H1 (cell line): ENCODE results near the gene MAP7D1. TPM values are rescaled to one million over a fixed set of nuclear protein-coding genes. Genes with fewer than 3 reads are reported as not detected.

Source experiments
- GTF2F1 ChIP-seq: IDR thresholded peaks from 2 replicates; pipeline ENCODE4 v1.6.1; 2012; ENCODE audit warnings: low read depth, low read length, improper control_type of control experiment, borderline replicate concordance
- TAF7 ChIP-seq: optimal IDR thresholded peaks from 2 replicates; pipeline ENCODE3; 2011; ENCODE audit warnings: low read depth, mild to moderate bottlenecking, inconsistent platforms, low read length, moderate library complexity, borderline replicate concordance
- USF2 ChIP-seq: IDR thresholded peaks from 2 replicates; pipeline ENCODE4 v1.6.1; 2011; ENCODE audit warnings: low read length, improper control_type of control experiment
- polyA plus RNA-seq, 7 experiments: library from polyadenylated mRNA; depleted of rRNA in 3 of 7; stranded (reverse) in 5 of 7; unstranded in 2 of 7; fragments of >200 nt in 5 of 7; fragments of 200-250 nt in 2 of 7; gene quantifications; 1 replicate in 5 of 7; 2 replicates in 1 of 7; 4 replicates in 1 of 7; pipeline versions ENCODE4 v1.2.1 to v1.2.3, GENCODE V29; 2011 to 2013; ENCODE audit warnings: missing spikeins in 2 of 7, mixed read lengths in 2 of 7
- total RNA-seq: library from RNA; stranded (reverse); fragmentation: NEBNext Ultra II Directional; extraction: Animal tissue kit (Norgen Biotek cat#: 25700); gene quantifications from 2 replicates; pipeline ENCODE4 v1.2.1, GENCODE V29; 2021

Gene MAP7D1
- total and polyA plus RNA-seq, 2 of the 8 experiments (the other 6 are each of a cell fraction or from before 2014, with no cell fraction given): 18.2 to 52.4 TPM

DNA sequence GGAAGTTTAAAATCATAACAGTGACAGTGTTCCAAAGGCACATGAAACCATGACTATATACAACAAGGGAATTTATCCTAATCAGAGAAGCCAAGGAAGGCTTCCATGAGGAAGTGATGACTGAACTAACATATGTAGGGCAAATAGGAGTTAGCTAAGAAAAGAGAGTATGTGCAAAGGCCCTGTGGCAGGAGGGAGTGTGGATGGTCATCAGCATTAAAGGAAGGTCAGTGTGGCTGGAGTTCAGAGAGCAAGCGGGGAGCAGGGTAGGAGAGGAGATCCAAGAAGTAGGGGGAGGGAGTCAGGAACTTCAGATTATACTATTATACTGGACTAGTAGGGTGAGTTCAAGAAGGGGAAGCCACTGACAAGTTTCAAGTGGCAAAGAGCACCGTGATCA is 8.4 kb downstream of the MAP7D1 start (continued):
- TF ChIP-seq TAF7: no peak
- TF ChIP-seq USF2: no peak
- TF ChIP-seq GTF2F1: no peak
